ENCODE results near the gene SHB.
"Not testable (repeated sequence)": the region's sequence is repeated elsewhere in the genome, so short reads cannot be mapped to it uniquely, and the experiment has no call there.

The SHB gene

GRCh38 chr9:37913480-37914153, 155.4 kb downstream of the SHB start:
- DNase-seq: peak; percentile 49

DNA sequence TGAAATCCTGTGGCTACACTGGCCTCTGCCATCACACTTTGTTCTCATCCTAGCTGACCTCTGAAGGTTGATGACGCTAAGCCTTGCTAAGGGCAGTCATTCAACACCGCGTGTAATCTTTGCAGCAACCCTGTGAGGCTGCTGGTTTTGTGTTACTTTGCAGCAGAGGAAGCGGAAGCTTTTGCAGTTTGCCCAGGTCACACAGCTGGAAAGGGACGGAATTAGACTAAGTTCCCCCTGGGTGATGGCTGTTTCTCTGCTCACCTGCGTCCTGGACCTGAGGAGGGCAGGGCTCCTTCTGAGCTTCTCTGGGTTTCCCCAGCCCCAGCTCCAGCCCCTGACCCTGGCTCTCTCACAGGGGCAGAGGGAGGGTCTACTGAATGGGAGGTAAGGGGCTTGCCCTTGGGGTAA, 157.8 kb downstream of the SHB start:
- no peak for DNase-seq

DNA sequence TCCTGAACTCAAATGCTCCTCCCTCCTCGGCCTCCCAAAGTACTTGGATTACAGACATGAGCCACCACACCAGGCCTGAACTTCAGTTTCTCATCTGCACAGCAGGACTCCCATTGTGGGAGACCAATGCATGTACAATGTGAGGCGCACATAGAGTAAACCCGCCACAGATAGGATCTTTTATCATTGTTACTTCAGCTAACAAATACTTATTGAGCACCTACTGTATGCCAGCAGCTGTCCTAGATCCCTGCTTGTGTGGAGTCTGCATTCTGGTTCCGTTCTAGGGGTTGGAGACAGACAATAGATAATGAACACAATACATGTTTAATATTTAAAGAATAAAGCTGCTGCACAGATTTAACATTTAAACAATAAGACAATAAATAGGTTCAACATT, 158.8 kb downstream of the SHB start:
- no peak for DNase-seq

DNA sequence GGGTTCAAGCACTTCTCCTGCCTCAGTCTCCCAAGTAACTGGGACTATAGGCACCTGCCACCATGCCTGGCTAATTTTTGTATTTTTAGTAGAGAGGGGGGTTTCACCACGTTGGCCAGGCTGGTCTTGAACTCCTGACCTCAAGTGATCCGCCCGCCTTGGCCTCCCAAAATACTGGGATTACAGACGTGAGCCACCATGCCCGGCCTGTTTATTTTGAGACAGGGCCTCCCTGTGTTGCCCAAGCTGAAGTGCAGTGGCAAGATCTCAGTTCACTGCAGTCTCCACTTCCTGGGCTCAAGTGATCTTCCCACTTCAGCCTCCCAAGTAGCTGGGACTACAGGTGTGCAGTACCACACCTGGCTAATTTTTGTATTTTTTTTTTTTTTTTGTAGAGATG, 159.2 kb downstream of the SHB start:
- DNase-seq: not testable (repeated sequence)

DNA sequence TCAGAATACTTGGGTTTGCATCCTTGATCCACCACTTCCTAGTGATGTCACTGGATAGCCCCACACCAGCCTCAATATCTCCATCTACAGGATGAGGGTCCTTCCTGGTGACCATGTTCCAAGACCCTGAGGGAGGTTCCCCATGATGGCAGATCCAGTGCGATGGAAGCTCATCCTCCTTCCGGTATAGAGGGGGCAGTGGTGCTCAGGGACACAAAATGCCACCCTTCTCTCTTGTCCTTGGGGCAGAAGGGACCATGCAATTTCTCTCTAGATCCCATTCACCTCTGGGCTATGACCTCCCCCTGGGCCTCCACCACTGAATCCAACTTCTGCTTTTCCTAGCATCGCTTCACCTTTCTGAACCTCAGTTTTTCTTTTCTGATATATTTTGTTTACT, 159.7 kb downstream of the SHB start:
- DNase-seq: no peak

GRCh38 chr9:37908698-37909186, 160.3 kb downstream of the SHB start:
- no peak for DNase-seq

DNA sequence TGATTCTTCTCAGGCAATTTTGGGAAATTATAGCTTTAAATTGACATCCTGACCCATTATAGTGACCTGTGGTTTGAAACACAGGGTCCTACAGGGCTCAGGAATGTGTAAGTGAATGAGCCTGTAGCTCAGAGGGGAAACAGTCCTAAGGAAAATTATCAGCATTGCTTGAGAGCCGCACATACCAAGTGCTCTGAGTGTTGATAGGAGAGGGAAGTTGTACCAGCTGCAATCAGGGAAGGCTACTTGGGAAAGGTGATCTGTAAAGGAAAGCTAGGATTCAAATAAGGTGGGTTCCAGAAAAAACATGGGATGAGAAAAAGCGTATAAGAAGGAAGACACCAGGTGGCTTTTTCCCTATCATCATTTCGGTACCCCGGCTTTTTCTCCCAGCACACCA, 160.7 kb downstream of the SHB start:
- no peak for DNase-seq

GRCh38 chr9:37906312-37907239, 162.5 kb downstream of the SHB start:
- DNase-seq: no peak

- DNase-seq: no peak
Observed at GRCh38 chr9:37905776-37906175, 163.3 kb downstream of the SHB start.

DNA sequence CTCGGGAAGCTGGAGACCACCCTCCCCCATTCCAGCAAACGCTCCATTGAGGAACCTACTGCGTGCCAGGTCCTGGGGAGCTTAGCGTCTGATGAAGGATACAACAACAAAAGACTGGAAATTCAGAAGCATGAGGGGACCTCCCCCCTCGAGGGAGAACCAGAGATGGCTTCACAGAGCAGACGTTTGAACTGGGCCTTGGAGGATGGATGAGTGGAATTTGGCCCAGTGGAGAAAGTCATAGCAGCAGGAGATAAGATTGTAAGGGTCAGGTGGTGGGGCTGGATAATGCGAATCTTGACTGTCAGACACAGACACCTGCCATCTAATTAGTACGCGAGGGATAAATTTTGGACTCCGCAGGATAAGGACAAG, 163.9 kb downstream of the SHB start:
- no peak for DNase-seq

DNA sequence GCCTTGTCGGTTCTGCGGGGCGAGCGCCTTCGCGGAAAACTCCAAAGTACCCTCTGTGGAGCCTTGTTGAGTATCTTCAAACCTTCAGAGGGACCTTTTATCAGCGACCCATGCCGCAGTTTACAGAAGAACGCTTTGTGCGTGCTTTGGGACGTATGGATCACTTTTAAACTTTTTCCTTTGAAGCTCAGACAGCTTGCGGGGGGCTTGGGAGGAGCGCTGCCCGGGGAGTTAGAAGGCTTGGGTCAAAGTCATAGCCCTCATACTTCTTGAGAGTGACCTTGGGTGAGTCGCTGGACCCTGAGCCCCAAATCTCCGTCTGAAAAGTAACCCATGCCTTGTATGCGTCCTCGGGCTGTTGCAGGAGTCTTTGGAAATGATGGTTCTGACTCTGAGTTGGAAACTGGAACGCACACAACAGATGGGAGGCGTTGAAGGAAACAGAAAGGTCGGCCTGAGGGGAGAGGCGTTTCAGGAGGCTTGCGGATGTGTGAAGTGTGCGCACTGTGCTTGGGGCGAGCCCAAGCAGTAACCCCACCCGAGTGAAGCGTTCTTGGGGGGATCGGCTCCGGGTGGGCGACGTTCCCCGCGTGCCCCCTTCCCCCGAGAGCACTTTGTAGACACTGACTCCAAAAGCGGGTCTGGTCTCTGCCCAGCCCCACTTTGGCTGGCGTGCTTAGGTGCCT, 164.4 kb downstream of the SHB start:
- no peak for DNase-seq

- DNase-seq: peak; percentile 92
Observed at GRCh38 chr9:37903647-37904444, 165.2 kb downstream of the SHB start, which contains the start of gene SLC25A51. SLC25A51 (minus strand) TSS chr9:37904127; CDS start chr9:37888550, 15,577 bp downstream.

DNA sequence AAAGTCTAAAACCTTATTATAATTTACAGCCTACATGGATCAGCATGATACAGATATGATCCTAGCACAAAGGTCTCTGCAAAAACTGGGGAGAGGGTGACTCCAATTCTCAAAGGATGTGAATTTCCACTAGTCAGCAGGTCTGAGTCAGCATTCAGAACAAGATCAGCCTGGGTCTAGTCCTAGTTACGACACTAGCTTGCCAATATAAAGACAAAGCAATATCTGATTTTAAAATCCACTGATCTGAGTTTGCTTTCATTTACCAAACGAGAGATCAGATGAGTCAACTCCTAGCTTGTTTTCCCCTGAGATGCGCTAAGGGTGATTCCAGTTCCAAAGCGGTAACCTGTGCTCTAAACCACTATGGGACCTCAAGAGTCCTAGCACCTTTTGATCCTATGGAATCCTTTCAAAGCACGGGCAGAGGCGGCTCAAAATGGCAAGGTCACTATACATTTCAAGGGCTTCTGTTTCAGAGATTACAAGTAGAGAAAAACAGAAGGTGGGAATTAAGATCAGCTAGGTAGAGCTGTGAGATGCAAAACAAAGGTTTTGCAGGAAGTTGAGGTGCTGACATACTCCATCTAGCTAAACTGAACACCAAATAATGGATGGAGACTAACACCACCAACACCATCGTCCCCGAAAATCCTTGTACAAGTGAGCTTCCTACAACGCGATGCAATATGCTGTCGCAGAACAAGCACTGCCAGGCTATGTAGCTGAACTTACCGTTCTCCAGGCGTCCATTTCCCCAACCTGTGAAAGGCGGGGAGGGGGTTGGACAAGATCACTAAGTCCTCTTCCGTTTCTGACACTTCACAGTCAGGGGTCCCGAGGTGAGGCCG, 166.0 kb downstream of the SHB start:
- DNase-seq: peak; percentile 50

GRCh38 chr9:37902131-37902530, 166.9 kb downstream of the SHB start:
- DNase-seq: no peak

GRCh38 chr9:37899041-37899440, 170.0 kb downstream of the SHB start:
- no peak for DNase-seq

GRCh38 chr9:37897665-37898064, 171.4 kb downstream of the SHB start:
- DNase-seq: no peak

DNA sequence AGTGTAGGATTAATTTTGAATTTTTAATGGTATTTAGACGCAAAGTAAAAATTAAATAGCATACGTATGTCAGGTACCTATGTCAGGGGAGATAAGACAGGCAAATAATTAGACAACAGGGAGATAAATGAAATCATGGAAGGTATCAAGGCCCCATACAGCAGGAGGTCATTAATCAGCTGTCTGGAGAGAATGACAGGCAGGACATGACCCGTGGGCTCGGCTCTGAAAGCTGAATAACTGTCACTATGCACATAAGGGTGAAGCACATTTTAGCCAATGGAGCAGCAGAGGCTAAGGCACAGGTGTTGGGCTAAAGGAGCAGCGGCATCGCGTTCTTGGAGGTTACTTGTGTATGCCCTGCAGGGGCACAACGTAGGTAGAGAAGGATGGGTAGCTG, 177.0 kb downstream of the SHB start:
- no peak for DNase-seq

GRCh38 chr9:37891042-37891441, 178.0 kb downstream of the SHB start:
- DNase-seq: not testable (repeated sequence)

DNA sequence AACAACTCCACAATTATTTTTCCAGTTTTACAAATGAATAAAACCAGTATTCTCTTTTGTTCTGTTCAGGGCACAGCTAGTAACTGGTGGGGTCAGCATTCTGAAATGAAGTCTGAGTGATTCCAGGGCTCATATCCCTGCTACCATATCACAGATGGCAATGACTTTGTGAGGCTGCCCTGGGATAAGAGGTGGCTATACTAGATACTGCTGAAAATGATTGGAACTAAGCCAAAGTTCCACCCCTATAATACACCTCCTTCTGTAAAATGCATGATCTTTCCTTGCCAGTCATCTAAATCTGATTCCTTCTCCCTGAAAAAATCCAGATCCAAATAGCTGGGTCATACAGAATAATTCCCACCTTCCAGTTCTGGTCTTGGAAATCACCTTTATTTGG, 179.5 kb downstream of the SHB start:
- no peak for DNase-seq

DNA sequence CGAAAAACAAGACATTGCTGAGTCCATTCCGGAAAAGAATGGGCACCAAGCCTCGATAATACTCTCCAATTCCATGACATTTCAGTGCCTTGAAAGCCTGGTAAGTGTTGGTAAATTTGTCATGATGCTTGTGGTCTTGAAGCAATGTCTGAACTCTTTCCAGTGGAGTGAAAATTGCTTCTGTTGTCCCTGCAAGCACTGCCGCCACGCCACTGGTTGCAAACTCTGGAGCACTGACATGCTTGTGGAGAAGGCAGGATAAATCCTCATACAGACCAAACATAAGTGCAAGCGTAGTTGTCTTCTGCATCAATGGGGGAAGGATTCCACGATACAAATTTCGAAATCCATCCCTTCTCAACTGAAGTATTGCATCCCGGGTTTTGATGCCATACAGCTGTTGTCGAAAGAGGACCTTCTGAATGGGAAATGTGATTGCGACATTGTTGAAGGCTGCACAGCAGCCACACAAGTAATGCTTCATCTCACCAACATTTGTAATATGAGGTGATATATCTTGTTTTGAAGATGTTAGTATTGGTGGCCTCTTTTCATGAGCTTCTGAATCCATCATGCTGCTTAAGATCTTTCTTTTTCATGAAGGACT, 180.9 kb downstream of the SHB start:
- not testable (repeated sequence) for DNase-seq

DNA sequence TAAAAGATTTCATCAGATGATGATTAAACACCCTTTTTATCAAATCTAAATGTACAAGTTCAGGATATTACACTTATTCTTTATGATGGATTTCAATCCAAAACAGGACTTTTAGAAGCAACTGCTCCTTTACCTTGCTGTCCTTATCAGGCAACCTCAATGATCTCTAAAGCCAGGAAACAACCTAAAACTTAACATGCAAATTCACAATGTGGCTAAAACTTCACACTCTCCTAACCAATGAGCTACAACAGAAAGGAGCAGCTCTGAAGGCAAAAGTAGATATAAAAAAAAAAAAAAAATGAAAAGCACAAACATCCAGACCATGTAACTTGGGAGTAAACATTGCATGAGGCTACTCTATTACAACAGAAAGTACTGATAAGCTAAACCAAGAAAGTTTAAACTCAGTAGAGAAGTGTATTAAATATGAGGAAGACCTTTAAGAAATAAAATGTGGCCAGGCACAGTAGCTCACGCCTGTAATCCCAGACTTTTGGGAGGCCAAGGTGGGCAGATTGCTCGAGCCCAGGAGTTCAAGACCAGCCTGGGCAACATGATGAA, 188.0 kb downstream of the SHB start:
- no peak for DNase-seq

Data from DMS79 treated with DMSO at 0.1 percent for 48 hours (cell line).